Smooth muscle cell (in vitro differentiated cells): ENCODE results near the gene FBN2. TPM values are rescaled to one million over a fixed set of nuclear protein-coding genes. Genes with fewer than 3 reads are reported as not detected.

ENCODE experiments used
- DNase-seq: peaks from one replicate; lab custom pipeline; 2025; ENCODE audit not compliant: unreplicated experiment; lab: John Stamatoyannopoulos, UW
- H2AFZ ChIP-seq: fragments of 200-600 bp; sonication (generic); 2 replicates; pipeline ENCODE4 v1.6.0; 2016; ENCODE audit warnings: antibody characterized with exemption, low read depth, mild to moderate bottlenecking
- H3F3A ChIP-seq: fragments of 200-600 bp; sonication (generic); 2 replicates; pipeline ENCODE4 v1.6.0; 2017; ENCODE audit warnings: antibody characterized with exemption, low read depth
- H3K27ac ChIP-seq: fragments of 200-600 bp; sonication (generic); 2 replicates; pipeline ENCODE4 v1.5.1; 2016; ENCODE audit warnings: low read depth, mild to moderate bottlenecking
- H3K27me3 ChIP-seq: fragments of 200-600 bp; sonication (generic); 2 replicates; pipeline ENCODE4 v1.6.1; 2016; ENCODE audit warnings: low read depth, mild to moderate bottlenecking
- H3K36me3 ChIP-seq: fragments of 200-600 bp; sonication (generic); 2 replicates; pipeline ENCODE4 v1.5.1; 2016; ENCODE audit warnings: low read depth
- H3K4me1 ChIP-seq: fragments of 200-600 bp; sonication (generic); 2 replicates; pipeline ENCODE4 v1.5.1; 2016; ENCODE audit warnings: low read depth
- H3K4me2 ChIP-seq: fragments of 200-600 bp; sonication (generic); 2 replicates; pipeline ENCODE4 v1.6.0; 2016; ENCODE audit warnings: mild to moderate bottlenecking
- H3K4me3 ChIP-seq: fragments of 200-600 bp; sonication (generic); 2 replicates; pipeline ENCODE4 v1.5.1; 2016; ENCODE audit warnings: mild to moderate bottlenecking
- H3K79me2 ChIP-seq: fragments of 200-600 bp; sonication (generic); 2 replicates; pipeline ENCODE4 v1.6.0; 2016; ENCODE audit warnings: low read depth, mild to moderate bottlenecking
- H3K9ac ChIP-seq: fragments of 200-600 bp; sonication (generic); 2 replicates; pipeline ENCODE4 v1.6.0; 2016; ENCODE audit warnings: low read depth
- H3K9me3 ChIP-seq: fragments of 200-600 bp; sonication (generic); replicated peaks from 2 replicates; pipeline ENCODE4 v1.5.1; 2016; ENCODE audit warnings: low read depth
- H4K20me1 ChIP-seq: fragments of 200-600 bp; sonication (generic); 2 replicates; pipeline ENCODE4 v1.6.0; 2016; ENCODE audit warnings: low read depth
- CTCF ChIP-seq: fragments of 200-600 bp; sonication (generic); IDR thresholded peaks from 2 replicates; pipeline ENCODE4 v1.5.1; 2017; ENCODE audit warnings: borderline replicate concordance, mild to moderate bottlenecking, antibody characterized with exemption; ENCODE audit not compliant: insufficient read depth, poor library complexity, severe bottlenecking
- WGBS: methylation state at CpG from one replicate; pipeline ENCODE4 v1.1.7; 2016; ENCODE audit warnings: low lambda C conversion rate; 5-methylcytosine and 5-hydroxymethylcytosine counted together
- polyA plus RNA-seq: library from polyadenylated mRNA; unstranded; fragments of >200 nt; fragmentation: Nextera tagmentation; extraction: Ambion mirVana; gene quantifications from 2 replicates; pipeline ENCODE4 v1.2.1, GENCODE V29; 2016
- total RNA-seq: library from RNA; depleted of rRNA; stranded (reverse); fragments of >200 nt; gene quantifications from 2 replicates; pipeline ENCODE4 v1.2.3, GENCODE V29; 2014

Gene FBN2
- total and polyA plus RNA-seq, 2 experiments from 2014 or later: 17.2 to 25.9 TPM

GRCh38 chr5:128422612-128423011 lies 115.4 kb downstream of the FBN2 start:
- no peaks in the 10 kb centered on the region for H3K27me3 ChIP-seq
- H3K4me1 ChIP-seq: no peaks in the 10 kb centered on the region
- no peaks in the 10 kb centered on the region for H3K9me3 ChIP-seq
- no peak overlapping the region for H3K4me2 ChIP-seq
- no peaks in the 10 kb centered on the region for H3K79me2 ChIP-seq
- no peaks in the 10 kb centered on the region for H3K36me3 ChIP-seq
- H3K27ac ChIP-seq: no peak overlapping the region
- H3K4me3 ChIP-seq: no peak overlapping the region
- H3F3A ChIP-seq: no peaks in the 10 kb centered on the region
- no peak overlapping the region for H3K9ac ChIP-seq
- no peaks in the 10 kb centered on the region for H4K20me1 ChIP-seq
- TF ChIP-seq CTCF: no peak
- no peak overlapping the region for H2AFZ ChIP-seq
- no peak for DNase-seq

- Histone ChIP-seq H3K9ac (no peak overlapping the region), H4K20me1 (no peaks in the 10 kb centered on the region), H2AFZ (no peak overlapping the region), H3K4me3 (no peak overlapping the region), H3F3A (no peaks in the 10 kb centered on the region), H3K9me3 (no peaks in the 10 kb centered on the region), H3K79me2 (no peaks in the 10 kb centered on the region), H3K27ac (no peak overlapping the region), H3K27me3 (no peaks in the 10 kb centered on the region), H3K4me2 (no peak overlapping the region), H3K4me1 (peaks cover 8% of the 10 kb centered on the region), H3K36me3 (no peaks in the 10 kb centered on the region)
- no peak for DNase-seq
- TF ChIP-seq CTCF: no peak
Observed at GRCh38 chr5:128414469-128414868, 123.6 kb downstream of the FBN2 start.

- Histone ChIP-seq H3K4me1 (peaks cover 18% of the 10 kb centered on the region), H3K9ac (no peak overlapping the region), H3K4me2 (no peak overlapping the region), H3K9me3 (no peaks in the 10 kb centered on the region), H3K79me2 (no peaks in the 10 kb centered on the region), H4K20me1 (no peaks in the 10 kb centered on the region), H3F3A (no peaks in the 10 kb centered on the region), H3K27me3 (no peaks in the 10 kb centered on the region), H3K4me3 (no peak overlapping the region), H3K36me3 (no peaks in the 10 kb centered on the region), H3K27ac (no peak overlapping the region), H2AFZ (no peak overlapping the region)
- 81% methylated on average over 2 of the region's 2 CpGs for WGBS
- no peak for DNase-seq
- TF ChIP-seq CTCF: no peak
Observed at GRCh38 chr5:128413356-128413755, 124.7 kb downstream of the FBN2 start.

GRCh38 chr5:128412145-128412930 lies 125.7 kb downstream of the FBN2 start:
- Histone ChIP-seq H3K79me2 (no peaks in the 10 kb centered on the region), H3K4me1 (peaks cover 18% of the 10 kb centered on the region), H3K27me3 (no peaks in the 10 kb centered on the region), H2AFZ (no peak overlapping the region), H3K4me2 (no peak overlapping the region), H3F3A (no peaks in the 10 kb centered on the region), H4K20me1 (no peaks in the 10 kb centered on the region), H3K9me3 (no peaks in the 10 kb centered on the region), H3K4me3 (no peak overlapping the region), H3K9ac (no peak overlapping the region), H3K27ac (no peak overlapping the region), H3K36me3 (no peaks in the 10 kb centered on the region)
- WGBS: 95% methylated on average over 1 of the region's 1 CpG
- TF ChIP-seq CTCF: no peak
- DNase-seq: no peak
